HepG2 (cell line): ENCODE measurements around the gene DCP2. TPM values are rescaled to one million over a fixed set of nuclear protein-coding genes. Genes with fewer than 3 reads are reported as not detected.

ENCODE experiments used
- ATAC-seq: fragments of 200-7000 bp; cut with Tn5 transposase; 3 replicates; pipeline ENCODE4 v1.9.1; 2020; ENCODE audit warnings: mild to moderate bottlenecking, moderate library complexity
- BruUV-seq: library from RNA; stranded (reverse); fragments of 400-500 nt; replicated peaks from 2 replicates; lab custom pipeline; 2021; lab: Mats Ljungman, UMichigan
- CTCF ChIA-PET: fragments of 300-600 bp; formaldehyde crosslinking; extraction: SDS; loops from one replicate; lab custom pipeline; 2021; ENCODE audit warnings: low total read pairs, inconsistent platforms, low intra/inter-chr PET ratio; lab: Yijun Ruan, JAX
- POLR2A ChIA-PET: fragments of 350-600 bp; sonication (Branson Sonifier 250); formaldehyde crosslinking; loops from one replicate; lab custom pipeline; 2020; ENCODE audit warnings: antibody characterized with exemption, inconsistent platforms; lab: Yijun Ruan, JAX
- DNase-seq: peaks from one replicate; pipeline ENCODE4 v3.0.0-alpha.2; 2015; ENCODE audit warnings: low spot score
- FAIRE-seq: peaks from 3 replicates; lab custom pipeline; 2011; peaks lifted over from hg19 to GRCh38; lab: Jason Lieb, UNC
- H2AFZ ChIP-seq: one replicate; pipeline ENCODE4 v1.6.1; 2011; ENCODE audit warnings: low read length, inconsistent platforms
- H3K27ac ChIP-seq: fragments of 300-600 bp; 3 replicates; pipeline ENCODE4 v1.8.0; 2011; ENCODE audit warnings: mixed run types, mild to moderate bottlenecking, mixed read lengths, low read length, inconsistent platforms; ENCODE audit not compliant: insufficient read depth; ENCODE audit errors: extremely low read length
- H3K27me3 ChIP-seq, 2 experiments: fragments of 200-600 bp in 1 of 2; 2 replicates in 1 of 2; 3 replicates in 1 of 2; pipeline versions ENCODE4 v1.6.0 to v1.8.0; 2011; ENCODE audit warnings: low read length in 2 of 2, mild to moderate bottlenecking in 2 of 2, moderate library complexity in 2 of 2, inconsistent platforms in 1 of 2; ENCODE audit not compliant: insufficient read depth in 2 of 2, control insufficient read depth in 1 of 2
- H3K36me3 ChIP-seq, 2 experiments: fragments of 200-600 bp in 1 of 2; replicated peaks in 1 of 2; 2 replicates in 1 of 2; 3 replicates in 1 of 2; pipeline versions ENCODE4 v1.5.1 to v1.8.0; 2011; ENCODE audit warnings: low read length in 2 of 2, inconsistent platforms in 1 of 2; ENCODE audit not compliant: insufficient read depth in 2 of 2, control insufficient read depth in 1 of 2
- H3K4me1 ChIP-seq: 2 replicates; pipeline ENCODE4 v1.5.1; 2012; ENCODE audit warnings: low read length, inconsistent platforms; ENCODE audit not compliant: insufficient read depth
- H3K4me2 ChIP-seq: 2 replicates; pipeline ENCODE4 v1.6.0; 2011; ENCODE audit warnings: low read depth, low read length, inconsistent platforms
- H3K4me3 ChIP-seq, 3 experiments: fragments of 200-600 bp in 1 of 3; sonication (generic), shearing (Covaris generic) in 1 of 3; replicated peaks in 1 of 3; 2 replicates each; pipeline ENCODE4 v1.5.1; 2011 to 2016; ENCODE audit warnings: low read length in 3 of 3, inconsistent platforms in 2 of 3, low read depth in 2 of 3, mild to moderate bottlenecking in 2 of 3, control low read depth in 1 of 3, mixed read lengths in 1 of 3; ENCODE audit not compliant: insufficient read depth in 1 of 3
- H3K79me2 ChIP-seq: one replicate; pipeline ENCODE4 v1.6.1; 2011; ENCODE audit warnings: low read length, inconsistent platforms; ENCODE audit not compliant: insufficient read depth
- H3K9ac ChIP-seq: 2 replicates; pipeline ENCODE4 v1.6.0; 2011; ENCODE audit warnings: mild to moderate bottlenecking, low read depth, low read length, inconsistent platforms; ENCODE audit not compliant: insufficient read depth
- H3K9me3 ChIP-seq: 2 replicates; pipeline ENCODE4 v1.5.1; 2012; ENCODE audit warnings: mild to moderate bottlenecking, low read length
- H4K20me1 ChIP-seq: 2 replicates; pipeline ENCODE4 v1.6.0; 2011; ENCODE audit warnings: inconsistent platforms, mild to moderate bottlenecking, low read length, moderate library complexity; ENCODE audit not compliant: insufficient read depth
- CHCHD3 ChIP-seq: sonication (generic); formaldehyde crosslinking; IDR thresholded peaks from 2 replicates; pipeline ENCODE4 v1.8.0; 2022; ENCODE audit warnings: mild to moderate bottlenecking, missing genetic modification reagents, moderate library complexity
- CHD2 ChIP-seq: IDR thresholded peaks from 2 replicates; pipeline ENCODE4 v1.6.1; 2011; ENCODE audit warnings: low read depth, low read length, improper control_type of control experiment
- IRX3 ChIP-seq: sonication (generic); formaldehyde crosslinking; IDR thresholded peaks from 2 replicates; pipeline ENCODE4 v1.8.1; 2023; ENCODE audit warnings: mild to moderate bottlenecking, low read depth, missing genetic modification reagents, borderline replicate concordance
- ZKSCAN1 ChIP-seq: fragments of 150-350 bp; IDR thresholded peaks from 2 replicates; pipeline ENCODE4 v1.6.1; 2014; ENCODE audit warnings: low read length
- ZNF446 ChIP-seq: sonication (generic); formaldehyde crosslinking; IDR thresholded peaks from 2 replicates; pipeline ENCODE4 v1.5.0; 2020; ENCODE audit warnings: mild to moderate bottlenecking, missing genetic modification reagents
- WGBS: methylation state at CpG from one replicate; pipeline ENCODE4 v1.1.6; 2017; ENCODE audit warnings: low lambda C conversion rate; 5-methylcytosine and 5-hydroxymethylcytosine counted together
- in situ Hi-C: cut with HindIII; loops from 2 replicates; pipeline ENCODE4 v1.10.0; 2017; ENCODE audit warnings: low pct_unique_long_range_greater_than_20kb; ENCODE audit not compliant: extremely low pct_ligation_motif_present
- intact Hi-C: fragments of 100-400 bp; cut with micrococcal nuclease; formaldehyde crosslinking; loops from one replicate; pipeline ENCODE4 v1.10.0; 2022; ENCODE audit not compliant: unreplicated experiment
- polyA plus RNA-seq, 8 experiments: library from polyadenylated mRNA; depleted of rRNA in 3 of 8; stranded (reverse) in 7 of 8; unstranded in 1 of 8; fragments of >200 nt; fragmentation: Illumina TruSeq in 4 of 8; extraction: Trizol in 4 of 8; gene quantifications; 2 replicates each; pipeline versions ENCODE4 v1.2.1 to v1.2.3, GENCODE V29; 2011 to 2016; ENCODE audit warnings: low read depth in 4 of 8, missing spikeins in 1 of 8, mixed read lengths in 1 of 8; ENCODE audit not compliant: insufficient read depth in 1 of 8
- total RNA-seq, 5 experiments: library from RNA; depleted of rRNA; stranded (reverse); fragments of >200 nt; fragmentation: Illumina TruSeq; extraction: Trizol; gene quantifications; 2 replicates each; pipeline ENCODE4 v1.2.3, GENCODE V29; 2016; ENCODE audit warnings: low read depth in 1 of 5
- TF ChIP-seq, protein P1 (sequence below): sonication (generic); formaldehyde crosslinking; IDR thresholded peaks from 2 replicates; pipeline ENCODE4 v1.4.0; 2020; ENCODE audit warnings: mild to moderate bottlenecking, missing genetic modification reagents
- TF ChIP-seq, protein P2 (sequence below): sonication (generic); formaldehyde crosslinking; IDR thresholded peaks from 2 replicates; pipeline ENCODE4 v1.4.0; 2020; ENCODE audit warnings: missing genetic modification reagents
- TF ChIP-seq, protein P3 (sequence below): IDR thresholded peaks from 2 replicates; pipeline ENCODE4 v1.6.1; 2016; ENCODE audit warnings: low read depth, missing genetic modification reagents, missing compliant biosample characterization
- TF ChIP-seq, protein P4 (sequence below): sonication (generic); formaldehyde crosslinking; IDR thresholded peaks from 2 replicates; pipeline ENCODE4 v1.8.1; 2022; ENCODE audit warnings: mild to moderate bottlenecking, missing genetic modification reagents

DCP2 gene
- total and polyA plus RNA-seq, 2 of the 13 experiments (the other 11 are each of a cell fraction or from before 2014, with no cell fraction given): 16.2 to 63.4 TPM

DNA sequence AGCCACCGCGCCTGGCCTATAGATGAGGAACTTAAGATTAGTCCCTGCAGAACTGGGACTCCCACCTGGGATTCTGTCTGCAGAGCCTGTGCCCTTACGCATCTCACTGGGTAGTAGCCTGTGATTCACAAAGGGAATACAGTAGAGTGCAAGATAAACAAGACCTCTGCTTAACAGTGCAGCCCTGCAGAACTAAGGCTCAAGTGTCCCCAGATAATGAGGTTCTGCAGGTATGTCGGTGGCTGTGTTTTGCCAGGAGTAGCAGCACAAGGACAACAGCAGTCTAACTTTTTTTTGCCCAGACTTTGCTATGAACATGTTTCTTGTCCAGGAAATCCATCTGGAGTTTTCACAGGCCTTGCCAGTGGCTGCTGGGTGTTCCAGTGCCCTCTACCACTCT lies 59.7 kb downstream of the DCP2 start:
- H2AFZ ChIP-seq: no peak overlapping the region
- FAIRE-seq (no peak), ATAC-seq (no peak), DNase-seq (no peak)
- in situ Hi-C loops (loop anchor here (25.0 kb wide), 1 partner anchor 476 kb away; the partner anchor contains the start of gene YTHDC2), intact Hi-C loops (no loop called here)
- no peak overlapping the region for H3K4me2 ChIP-seq
- no peak overlapping the region for H3K4me3 ChIP-seq
- H3K27me3 ChIP-seq: no peaks in the 10 kb centered on the region
- CTCF ChIA-PET: no interaction called here
- H3K79me2 ChIP-seq: no peaks in the 10 kb centered on the region
- POLR2A ChIA-PET: no interaction called here
- no peak overlapping the region for H3K9ac ChIP-seq
- no TSS peak for BruUV-seq
- no peak for TF ChIP-seq ZKSCAN1
- TF ChIP-seq, protein P1, sequence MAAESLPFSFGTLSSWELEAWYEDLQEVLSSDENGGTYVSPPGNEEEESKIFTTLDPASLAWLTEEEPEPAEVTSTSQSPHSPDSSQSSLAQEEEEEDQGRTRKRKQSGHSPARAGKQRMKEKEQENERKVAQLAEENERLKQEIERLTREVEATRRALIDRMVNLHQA: no peak
- TF ChIP-seq, protein P2, sequence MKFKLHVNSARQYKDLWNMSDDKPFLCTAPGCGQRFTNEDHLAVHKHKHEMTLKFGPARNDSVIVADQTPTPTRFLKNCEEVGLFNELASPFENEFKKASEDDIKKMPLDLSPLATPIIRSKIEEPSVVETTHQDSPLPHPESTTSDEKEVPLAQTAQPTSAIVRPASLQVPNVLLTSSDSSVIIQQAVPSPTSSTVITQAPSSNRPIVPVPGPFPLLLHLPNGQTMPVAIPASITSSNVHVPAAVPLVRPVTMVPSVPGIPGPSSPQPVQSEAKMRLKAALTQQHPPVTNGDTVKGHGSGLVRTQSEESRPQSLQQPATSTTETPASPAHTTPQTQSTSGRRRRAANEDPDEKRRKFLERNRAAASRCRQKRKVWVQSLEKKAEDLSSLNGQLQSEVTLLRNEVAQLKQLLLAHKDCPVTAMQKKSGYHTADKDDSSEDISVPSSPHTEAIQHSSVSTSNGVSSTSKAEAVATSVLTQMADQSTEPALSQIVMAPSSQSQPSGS: no peak
- no peak for TF ChIP-seq CHCHD3
- no peak for TF ChIP-seq IRX3 (CRISPR knock-in tag)
- TF ChIP-seq, protein P3, sequence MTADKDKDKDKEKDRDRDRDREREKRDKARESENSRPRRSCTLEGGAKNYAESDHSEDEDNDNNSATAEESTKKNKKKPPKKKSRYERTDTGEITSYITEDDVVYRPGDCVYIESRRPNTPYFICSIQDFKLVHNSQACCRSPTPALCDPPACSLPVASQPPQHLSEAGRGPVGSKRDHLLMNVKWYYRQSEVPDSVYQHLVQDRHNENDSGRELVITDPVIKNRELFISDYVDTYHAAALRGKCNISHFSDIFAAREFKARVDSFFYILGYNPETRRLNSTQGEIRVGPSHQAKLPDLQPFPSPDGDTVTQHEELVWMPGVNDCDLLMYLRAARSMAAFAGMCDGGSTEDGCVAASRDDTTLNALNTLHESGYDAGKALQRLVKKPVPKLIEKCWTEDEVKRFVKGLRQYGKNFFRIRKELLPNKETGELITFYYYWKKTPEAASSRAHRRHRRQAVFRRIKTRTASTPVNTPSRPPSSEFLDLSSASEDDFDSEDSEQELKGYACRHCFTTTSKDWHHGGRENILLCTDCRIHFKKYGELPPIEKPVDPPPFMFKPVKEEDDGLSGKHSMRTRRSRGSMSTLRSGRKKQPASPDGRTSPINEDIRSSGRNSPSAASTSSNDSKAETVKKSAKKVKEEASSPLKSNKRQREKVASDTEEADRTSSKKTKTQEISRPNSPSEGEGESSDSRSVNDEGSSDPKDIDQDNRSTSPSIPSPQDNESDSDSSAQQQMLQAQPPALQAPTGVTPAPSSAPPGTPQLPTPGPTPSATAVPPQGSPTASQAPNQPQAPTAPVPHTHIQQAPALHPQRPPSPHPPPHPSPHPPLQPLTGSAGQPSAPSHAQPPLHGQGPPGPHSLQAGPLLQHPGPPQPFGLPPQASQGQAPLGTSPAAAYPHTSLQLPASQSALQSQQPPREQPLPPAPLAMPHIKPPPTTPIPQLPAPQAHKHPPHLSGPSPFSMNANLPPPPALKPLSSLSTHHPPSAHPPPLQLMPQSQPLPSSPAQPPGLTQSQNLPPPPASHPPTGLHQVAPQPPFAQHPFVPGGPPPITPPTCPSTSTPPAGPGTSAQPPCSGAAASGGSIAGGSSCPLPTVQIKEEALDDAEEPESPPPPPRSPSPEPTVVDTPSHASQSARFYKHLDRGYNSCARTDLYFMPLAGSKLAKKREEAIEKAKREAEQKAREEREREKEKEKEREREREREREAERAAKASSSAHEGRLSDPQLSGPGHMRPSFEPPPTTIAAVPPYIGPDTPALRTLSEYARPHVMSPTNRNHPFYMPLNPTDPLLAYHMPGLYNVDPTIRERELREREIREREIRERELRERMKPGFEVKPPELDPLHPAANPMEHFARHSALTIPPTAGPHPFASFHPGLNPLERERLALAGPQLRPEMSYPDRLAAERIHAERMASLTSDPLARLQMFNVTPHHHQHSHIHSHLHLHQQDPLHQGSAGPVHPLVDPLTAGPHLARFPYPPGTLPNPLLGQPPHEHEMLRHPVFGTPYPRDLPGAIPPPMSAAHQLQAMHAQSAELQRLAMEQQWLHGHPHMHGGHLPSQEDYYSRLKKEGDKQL (CRISPR knock-in tag): no peak
- no peak for TF ChIP-seq CHD2
- TF ChIP-seq, protein P4, sequence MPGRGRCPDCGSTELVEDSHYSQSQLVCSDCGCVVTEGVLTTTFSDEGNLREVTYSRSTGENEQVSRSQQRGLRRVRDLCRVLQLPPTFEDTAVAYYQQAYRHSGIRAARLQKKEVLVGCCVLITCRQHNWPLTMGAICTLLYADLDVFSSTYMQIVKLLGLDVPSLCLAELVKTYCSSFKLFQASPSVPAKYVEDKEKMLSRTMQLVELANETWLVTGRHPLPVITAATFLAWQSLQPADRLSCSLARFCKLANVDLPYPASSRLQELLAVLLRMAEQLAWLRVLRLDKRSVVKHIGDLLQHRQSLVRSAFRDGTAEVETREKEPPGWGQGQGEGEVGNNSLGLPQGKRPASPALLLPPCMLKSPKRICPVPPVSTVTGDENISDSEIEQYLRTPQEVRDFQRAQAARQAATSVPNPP (CRISPR knock-in tag): no peak
- no peak for TF ChIP-seq ZNF446 (CRISPR knock-in tag)
- TF ChIP-seq, all 625 proteins: peak for 0
- 92% methylated on average over 4 of the region's 4 CpGs for WGBS
- Histone ChIP-seq H3K27ac (no peak overlapping the region), H3K36me3 (no peaks in the 10 kb centered on the region), H4K20me1 (no peaks in the 10 kb centered on the region), H3K4me1 (no peaks in the 10 kb centered on the region), H3K9me3 (no peaks in the 10 kb centered on the region)
